Activated CD4-positive, alpha-beta T cell treated with anti-CD3 and anti-CD28 coated beads for 48 hours (primary cell): ENCODE measurements around the gene ATRX.
A peak's percentile ranks its signal among the peaks of the same experiment; 100 is the strongest.
"Not testable (repeated sequence)": the region's sequence is repeated elsewhere in the genome, so short reads cannot be mapped to it uniquely, and the experiment has no call there.

Source experiments
- DNase-seq: peaks from one replicate; pipeline ENCODE4 v3.0.0-alpha.2; 2020

Gene ATRX

DNA sequence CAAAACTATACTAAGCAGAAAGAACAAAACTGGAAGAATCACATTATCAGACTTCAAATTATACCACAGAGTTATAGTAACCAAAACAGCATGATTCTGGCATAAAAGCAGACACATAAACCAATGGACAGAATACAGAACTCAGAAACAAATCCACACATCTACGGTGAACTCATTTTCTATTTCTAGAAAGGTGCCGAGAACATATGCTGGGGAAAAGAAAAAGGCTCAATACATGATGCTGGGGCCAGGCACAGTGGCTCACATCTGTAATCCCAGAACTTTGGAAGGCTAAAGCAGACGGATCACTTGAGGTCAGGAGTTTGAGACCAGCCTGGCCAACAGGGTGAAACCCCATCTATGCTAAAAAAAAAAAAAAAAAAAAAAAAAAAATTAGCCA, 52.7 kb downstream of the ATRX start:
- no peak for DNase-seq

DNA sequence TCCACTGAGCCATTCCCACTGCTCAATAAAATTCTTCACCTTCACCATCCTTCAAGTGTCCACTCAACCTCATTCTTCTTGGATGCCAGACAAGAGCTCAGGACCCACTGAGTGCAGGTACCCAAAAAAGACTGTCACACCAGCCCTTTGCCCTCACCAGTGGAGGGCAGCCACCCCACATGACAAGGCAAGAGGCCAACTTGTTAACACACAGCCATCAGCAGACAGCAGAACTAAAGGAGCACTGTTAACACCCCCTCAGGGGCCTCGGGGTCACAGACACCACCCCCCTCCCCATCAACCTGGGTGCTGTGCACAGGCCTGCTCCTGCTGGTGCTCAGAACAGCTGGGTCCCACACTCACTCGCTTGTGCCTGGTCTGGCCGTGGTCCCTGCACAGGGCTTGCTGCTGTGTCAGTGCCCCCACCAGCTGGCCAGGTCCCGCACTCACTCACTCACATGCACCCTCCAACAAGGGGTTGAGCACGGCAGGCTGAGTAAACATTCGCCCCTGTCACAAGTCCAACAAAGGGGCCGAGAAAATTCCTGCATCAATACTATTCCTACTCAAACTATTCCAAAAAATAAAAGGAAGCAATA, 54.1 kb downstream of the ATRX start:
- DNase-seq: no peak

- not testable (repeated sequence) for DNase-seq
Observed at GRCh38 chrX:77726095-77726494, 59.9 kb downstream of the ATRX start.

DNA sequence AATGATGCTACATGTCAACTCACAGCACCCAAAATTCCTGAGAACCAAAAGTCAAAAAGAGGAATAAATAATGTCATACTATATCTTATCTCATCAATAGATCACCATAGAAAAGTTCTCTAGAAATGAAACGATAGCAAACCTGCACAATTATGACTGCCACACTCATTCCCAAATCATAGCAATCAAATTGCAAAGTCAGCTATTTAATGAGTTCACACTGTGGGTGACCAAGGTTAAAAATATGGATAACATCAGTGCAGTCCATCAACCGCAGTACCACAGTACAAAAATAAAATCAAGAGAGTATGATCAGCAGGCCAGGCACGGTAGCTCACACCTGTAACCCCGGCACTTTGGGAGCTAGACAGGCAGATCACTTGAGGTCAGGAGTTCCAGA, 62.3 kb downstream of the ATRX start:
- DNase-seq: no peak

DNA sequence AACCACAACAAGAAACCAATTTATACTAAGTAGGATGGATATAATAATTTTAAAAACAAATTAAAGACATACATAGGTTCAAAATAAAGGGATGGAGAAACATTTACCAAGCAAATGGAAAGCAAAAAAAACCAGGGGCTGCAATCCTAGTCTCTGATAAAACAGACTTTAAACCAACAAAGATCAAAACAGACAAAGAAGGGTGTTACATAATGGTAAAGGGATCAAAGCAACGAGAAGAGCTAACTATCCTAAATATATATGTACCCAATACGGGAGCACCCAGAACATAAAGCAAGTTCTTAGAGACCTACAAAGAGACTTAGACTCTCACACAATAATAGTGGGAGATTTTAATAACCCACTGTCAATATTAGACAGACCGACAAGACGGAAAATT, 66.6 kb downstream of the ATRX start:
- DNase-seq: no peak

DNA sequence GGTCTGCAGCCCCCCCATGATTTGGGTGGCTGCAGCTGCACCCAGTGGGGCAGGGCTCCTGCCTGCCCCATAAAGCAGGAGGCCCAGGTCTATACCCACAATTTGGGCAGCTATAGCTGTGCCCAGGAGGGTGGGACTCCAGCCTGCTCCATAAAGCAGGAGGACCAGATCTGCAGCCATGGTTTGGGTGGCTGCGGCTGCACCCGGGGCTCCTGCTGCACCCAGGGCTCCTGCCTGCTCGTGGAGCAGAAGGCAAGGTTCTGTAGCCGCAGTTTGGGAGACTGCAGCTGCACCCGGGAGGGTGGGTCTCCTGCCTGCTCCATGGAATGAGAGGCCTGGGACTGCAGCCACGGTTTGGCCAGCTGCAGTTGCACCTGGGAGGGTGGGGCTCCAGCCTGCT, 81.1 kb downstream of the ATRX start:
- DNase-seq: no peak

- DNase-seq: no peak
Observed at GRCh38 chrX:77698242-77698641, 87.8 kb downstream of the ATRX start.

DNA sequence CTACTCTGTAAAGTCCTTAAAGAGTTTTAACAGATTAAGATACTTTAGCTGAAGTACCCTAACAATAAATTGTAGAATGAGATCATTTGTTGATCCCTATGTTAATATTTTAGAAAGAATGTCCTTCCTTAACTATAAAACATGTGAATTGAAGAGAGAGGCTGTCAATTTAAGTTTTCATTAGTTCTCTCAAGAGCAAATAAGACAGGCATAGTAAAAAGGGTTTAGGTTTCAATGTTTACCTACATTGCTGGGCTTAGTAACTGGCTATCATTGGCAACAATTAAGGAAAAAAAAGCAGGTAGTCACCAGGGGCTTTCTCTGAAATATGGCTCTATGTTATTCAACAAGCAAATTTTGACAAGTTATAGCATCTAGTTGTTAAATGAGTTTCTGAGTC, 91.5 kb downstream of the ATRX start:
- DNase-seq: no peak

GRCh38 chrX:77693594-77693993, 92.4 kb downstream of the ATRX start:
- no peak for DNase-seq

DNA sequence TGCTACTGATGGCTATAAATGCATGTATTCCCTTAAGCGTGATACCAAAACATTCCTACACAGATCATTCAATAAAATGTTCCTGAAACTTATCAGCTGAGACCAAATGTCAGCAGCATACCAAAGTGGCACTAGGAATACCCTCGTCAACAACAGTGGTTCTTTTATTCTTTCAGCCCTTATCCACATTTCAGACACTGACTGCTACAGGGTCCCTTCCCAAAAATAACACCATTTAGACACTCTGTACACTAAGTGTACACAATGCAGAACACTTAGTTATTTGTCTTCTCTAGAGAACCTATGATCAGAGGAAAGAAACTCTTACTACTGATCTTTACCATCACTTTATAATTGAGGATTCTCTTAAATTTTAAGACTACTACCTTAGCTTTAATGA, 94.1 kb downstream of the ATRX start:
- no peak for DNase-seq

DNA sequence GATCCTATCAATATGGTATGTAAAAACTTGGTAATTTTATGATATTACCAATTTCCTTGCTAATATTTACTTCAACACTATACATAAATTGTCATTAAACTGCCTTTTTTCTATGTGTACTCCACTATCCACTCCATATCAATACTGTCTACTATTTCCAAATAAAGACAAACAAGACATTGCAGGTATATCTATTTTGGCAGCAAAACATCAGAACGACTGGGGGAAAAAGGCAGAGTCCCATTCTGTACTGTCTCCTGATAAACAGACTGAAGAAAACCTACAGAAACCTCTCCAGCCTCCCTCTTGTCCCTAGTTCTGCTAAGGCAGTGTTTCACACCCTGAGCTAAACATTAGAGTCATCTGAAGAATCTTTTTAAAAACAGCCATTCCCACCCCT, 96.6 kb downstream of the ATRX start:
- DNase-seq: no peak

DNA sequence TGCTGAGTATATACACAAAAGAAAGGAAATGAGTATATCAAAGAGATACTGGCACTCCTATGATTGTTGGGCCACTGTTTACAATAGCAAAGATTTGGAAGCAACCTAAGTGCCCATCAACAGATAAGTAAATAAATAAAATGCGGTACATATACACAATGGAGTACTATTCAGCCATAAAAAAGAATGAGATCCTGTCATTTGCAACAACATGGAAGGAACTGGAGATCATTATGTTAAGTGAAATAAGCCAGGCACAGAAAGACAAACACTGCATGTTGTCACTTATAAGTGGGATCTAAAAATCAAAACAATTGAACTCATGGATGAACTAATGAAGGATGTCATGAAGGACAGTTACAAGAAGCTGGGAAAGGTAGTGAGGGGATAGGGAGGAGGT, 100.3 kb downstream of the ATRX start:
- DNase-seq: not testable (repeated sequence)

DNA sequence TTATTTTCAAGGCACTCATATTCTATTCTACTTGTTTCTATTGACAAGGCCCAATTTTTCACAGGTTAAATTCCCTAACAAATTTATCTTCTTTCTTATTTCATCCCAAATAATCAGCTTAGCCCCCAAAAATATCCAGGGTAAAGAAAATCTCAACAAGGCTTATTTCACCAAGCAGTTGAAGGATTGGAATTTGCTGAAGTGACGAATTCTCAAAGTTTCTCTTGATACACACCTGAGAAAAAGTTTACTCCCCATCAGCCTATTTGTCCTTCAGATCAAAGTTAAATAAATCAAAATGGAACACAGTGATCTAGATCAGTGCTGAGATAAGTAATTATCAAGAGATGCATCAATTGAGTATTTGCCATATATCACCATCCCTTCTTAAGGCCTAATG, 106.9 kb downstream of the ATRX start:
- no peak for DNase-seq

GRCh38 chrX:77675986-77676385, 110.0 kb downstream of the ATRX start:
- DNase-seq: no peak

DNA sequence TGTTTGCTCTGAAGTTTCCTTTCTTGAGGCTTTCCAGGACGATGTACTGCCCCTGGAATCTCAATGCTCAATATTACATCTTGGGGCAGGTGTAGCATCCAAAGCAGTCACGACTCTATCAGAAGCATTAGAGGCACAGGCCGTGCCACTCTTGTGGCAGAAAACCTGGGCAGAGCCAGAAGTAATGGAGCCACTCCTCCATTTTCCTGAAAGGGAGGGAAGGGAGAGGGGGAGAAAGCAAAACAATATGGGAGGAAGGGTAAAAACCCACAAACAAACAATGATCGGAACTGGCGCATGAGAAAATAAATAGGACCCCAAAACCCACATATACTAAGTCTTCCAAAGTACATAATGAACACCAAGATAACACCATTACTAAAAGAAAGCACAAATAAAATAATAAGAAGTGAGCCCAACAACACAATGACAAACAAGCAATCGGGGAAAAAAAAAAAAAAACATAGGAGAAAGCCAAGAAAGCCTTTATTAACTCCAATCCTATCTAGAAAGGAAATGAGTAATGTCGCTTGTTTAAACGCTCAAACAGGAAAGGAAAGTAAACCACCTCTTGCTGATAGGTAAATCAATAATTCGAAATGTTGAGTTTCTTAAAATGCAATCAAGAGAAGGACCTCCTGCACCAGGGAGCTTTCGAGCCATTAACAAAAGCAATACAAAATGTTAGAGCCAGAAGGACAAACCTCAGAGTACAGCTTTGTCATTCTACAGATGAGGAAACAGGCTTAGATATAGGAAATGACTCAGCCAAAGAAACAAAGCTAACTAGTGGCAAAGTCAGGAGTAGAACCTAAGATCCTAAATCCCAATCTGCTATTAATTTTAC, 117.4 kb downstream of the ATRX start:
- DNase-seq: no peak

- no peak for DNase-seq
Observed at GRCh38 chrX:77658886-77659285, 127.1 kb downstream of the ATRX start.

GRCh38 chrX:77652095-77652494, 133.9 kb downstream of the ATRX start:
- no peak for DNase-seq

- peak; percentile 12 for DNase-seq
Observed at GRCh38 chrX:77640702-77641101, 145.3 kb downstream of the ATRX start.

GRCh38 chrX:77639820-77640219, 146.2 kb downstream of the ATRX start:
- no peak for DNase-seq

- no peak for DNase-seq
Observed at GRCh38 chrX:77638397-77638796, 147.6 kb downstream of the ATRX start.

- DNase-seq: no peak
Observed at GRCh38 chrX:77635373-77635772, 150.6 kb downstream of the ATRX start.

GRCh38 chrX:77628294-77629025, 157.6 kb downstream of the ATRX start:
- no peak for DNase-seq

DNA sequence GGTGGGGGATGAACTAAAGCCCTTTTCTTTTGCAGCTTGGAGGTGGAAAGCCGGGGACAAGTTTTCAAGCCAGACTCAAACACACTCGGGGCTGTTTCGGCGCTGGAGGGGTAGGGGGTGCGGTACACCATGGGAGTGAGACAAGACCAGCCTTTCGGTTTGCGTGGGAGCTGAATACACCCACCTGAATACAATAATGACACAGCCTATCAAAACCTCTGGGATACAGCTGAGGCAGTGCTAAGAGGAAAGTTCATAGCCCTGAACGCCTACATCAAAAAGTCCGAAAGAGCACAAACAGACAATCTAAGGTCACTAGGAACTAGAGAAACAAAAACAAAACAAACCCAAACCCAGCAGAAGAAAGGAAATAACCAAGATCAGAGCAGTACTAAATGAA, 163.3 kb downstream of the ATRX start:
- no peak for DNase-seq

DNA sequence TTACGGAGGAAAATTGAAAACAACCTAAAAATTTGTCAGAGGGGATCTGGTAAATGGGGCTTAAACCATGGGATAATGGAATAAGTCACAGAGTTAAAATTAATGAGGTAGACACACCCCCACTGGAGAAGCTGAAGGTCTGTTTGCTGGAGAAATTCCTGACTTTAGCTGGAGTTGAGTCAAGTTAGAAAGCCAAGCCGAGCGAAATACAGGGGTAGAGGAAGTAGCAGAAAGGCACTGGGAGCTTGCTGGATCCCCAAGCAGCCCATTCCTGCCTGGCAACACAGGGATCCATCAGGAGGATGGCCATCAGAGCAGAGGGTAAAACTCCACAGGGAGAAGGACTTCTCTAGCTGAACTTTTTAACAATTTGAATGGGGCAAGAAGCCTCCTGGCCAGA, 163.8 kb downstream of the ATRX start:
- no peak for DNase-seq
